ENCODE data around the gene KCNG2. TPM values are rescaled to one million over a fixed set of nuclear protein-coding genes. Genes with fewer than 3 reads are reported as not detected.

Gene KCNG2
- total RNA-seq, 4 donors from 2014 or later = 0.44 TPM; not detected in 3

GRCh38 chr18:79943608-79944125 is 145.9 kb downstream of the KCNG2 start:
- TF ChIP-seq CTCF (IDR thresholded peaks at IDR 0.05; ENCODE audit: low read depth) = no peak

- TF ChIP-seq CTCF (IDR thresholded peaks at IDR 0.05; ENCODE audit: low read depth) = no peak
Measured at GRCh38 chr18:79944126-79944731, 146.5 kb downstream of the KCNG2 start.

- no peak for TF ChIP-seq CTCF (IDR thresholded peaks at IDR 0.05; ENCODE audit: low read depth)
Measured at GRCh38 chr18:79944746-79945117, 147.0 kb downstream of the KCNG2 start.

GRCh38 chr18:79945118-79946042 is 147.6 kb downstream of the KCNG2 start:
- TF ChIP-seq CTCF (IDR thresholded peaks at IDR 0.05; ENCODE audit: low read depth) = no peak

- no peak for TF ChIP-seq CTCF (IDR thresholded peaks at IDR 0.05; ENCODE audit: low read depth)
Measured at GRCh38 chr18:79947054-79947755, 149.5 kb downstream of the KCNG2 start.

- TF ChIP-seq CTCF (IDR thresholded peaks at IDR 0.05; ENCODE audit: low read depth) = no peak
Measured at GRCh38 chr18:79947881-79948610, 150.3 kb downstream of the KCNG2 start.
